ENCODE measurements around the gene TREM1.
A peak's percentile ranks its signal among the peaks of the same experiment; 100 is the strongest.

Gene TREM1

GRCh38 chr6:41294214-41294872 is 7.9 kb upstream of the TREM1 start:
- no peak for DNase-seq

- no peak for DNase-seq
Observed at GRCh38 chr6:41291717-41292116, 5.2 kb upstream of the TREM1 start.

- DNase-seq: no peak
Observed at GRCh38 chr6:41289815-41290214, 3.3 kb upstream of the TREM1 start.

GRCh38 chr6:41288754-41289129 is 2.3 kb upstream of the TREM1 start:
- no peak for DNase-seq

- no peak for DNase-seq
Observed at GRCh38 chr6:41288030-41288753, 1.7 kb upstream of the TREM1 start.

GRCh38 chr6:41284726-41285125 is 1.8 kb downstream of the TREM1 start:
- DNase-seq: no peak

- no peak for DNase-seq
Observed at GRCh38 chr6:41283600-41283999, 2.9 kb downstream of the TREM1 start.

- DNase-seq: no peak
Observed at GRCh38 chr6:41280381-41281057, 6.0 kb downstream of the TREM1 start.

- DNase-seq: peak; percentile 70
Observed at GRCh38 chr6:41278699-41279405, 7.6 kb downstream of the TREM1 start.

- no peak for DNase-seq
Observed at GRCh38 chr6:41277605-41278004, 8.9 kb downstream of the TREM1 start.

GRCh38 chr6:41275489-41275888 is 11.0 kb downstream of the TREM1 start:
- no peak for DNase-seq

- no peak for DNase-seq
Observed at GRCh38 chr6:41274256-41274655, 12.2 kb downstream of the TREM1 start.

GRCh38 chr6:41273714-41274113 is 12.8 kb downstream of the TREM1 start:
- no peak for DNase-seq

GRCh38 chr6:41272591-41273240 is 13.8 kb downstream of the TREM1 start:
- DNase-seq: no peak

- no peak for DNase-seq
Observed at GRCh38 chr6:41271901-41272395, 14.5 kb downstream of the TREM1 start.

GRCh38 chr6:41269716-41270115 is 16.8 kb downstream of the TREM1 start:
- no peak for DNase-seq

GRCh38 chr6:41269166-41269565 is 17.3 kb downstream of the TREM1 start:
- DNase-seq: no peak

GRCh38 chr6:41268478-41268877 is 18.0 kb downstream of the TREM1 start:
- DNase-seq: no peak

- DNase-seq: no peak
Observed at GRCh38 chr6:41266541-41266940, 19.9 kb downstream of the TREM1 start.

- DNase-seq: no peak
Observed at GRCh38 chr6:41263267-41263666, 23.2 kb downstream of the TREM1 start.

- DNase-seq: no peak
Observed at GRCh38 chr6:41262401-41262800, 24.1 kb downstream of the TREM1 start.

GRCh38 chr6:41258196-41258493 is 28.3 kb downstream of the TREM1 start:
- DNase-seq: no peak
